ENCODE results near the gene PGAM2. TPM values are rescaled to one million over a fixed set of nuclear protein-coding genes. Genes with fewer than 3 reads are reported as not detected.
A peak's percentile ranks its signal among the peaks of the same experiment; 100 is the strongest.
"Not testable (repeated sequence)": the region's sequence is repeated elsewhere in the genome, so short reads cannot be mapped to it uniquely, and the experiment has no call there.

The PGAM2 gene
- total and polyA plus RNA-seq, 2 of the 13 experiments (the other 11 are each of a cell fraction or from before 2014, with no cell fraction given), result 0.22 TPM; not detected in 1

- peak; percentile 69 for TF ChIP-seq DRAP1 (CRISPR knock-in tag; IDR thresholded peaks at IDR 0.05)
- peak; percentile 76; the same call in 1 of the 2 replicates for TF ChIP-seq YEATS4 (CRISPR knock-in tag; IDR thresholded peaks at IDR 0.05; ENCODE audit: borderline replicate concordance)
- 0 out of 2 replicates have a peak, but pooled peaks have one; percentile 29 for TF ChIP-seq SIX4 (CRISPR knock-in tag; IDR thresholded peaks at IDR 0.05)
- peak; percentile 69; the same call in 1 of the 2 replicates for TF ChIP-seq KLF6 (CRISPR knock-in tag; IDR thresholded peaks at IDR 0.05)
- peak; percentile 90 to 91 for TF ChIP-seq HMGXB4 (CRISPR knock-in tag; IDR thresholded peaks at IDR 0.05; ENCODE audit: borderline replicate concordance in 1 of 2, low read depth in 1 of 2)
- TF ChIP-seq HDAC1 (CRISPR knock-in tag; IDR thresholded peaks at IDR 0.05), result peak; percentile 87
- TF ChIP-seq ZNF615 (CRISPR knock-in tag; IDR thresholded peaks at IDR 0.05; ENCODE audit: borderline replicate concordance), result 0 out of 2 replicates have a peak, but pooled peaks have one; percentile 51
- TF ChIP-seq MXD4 (CRISPR knock-in tag; IDR thresholded peaks at IDR 0.05), result peak; percentile 93
- TF ChIP-seq THAP9 (CRISPR knock-in tag; IDR thresholded peaks at IDR 0.05; ENCODE audit: borderline replicate concordance), result peak; percentile 71; the same call in 1 of the 2 replicates
- peak; percentile 69 for TF ChIP-seq FOXA3 (CRISPR knock-in tag; IDR thresholded peaks at IDR 0.05)
- peak; percentile 78; the same call in 1 of the 2 replicates for TF ChIP-seq HOXA5 (CRISPR knock-in tag; IDR thresholded peaks at IDR 0.05)
Observed at GRCh38 chr7:44018857-44019807, 46.2 kb downstream of the PGAM2 start (continued).

- H4K20me1 ChIP-seq (ENCODE audit: insufficient read depth, low read length); ATAC-seq; BruUV-seq (replicated peaks); DNase-seq (ENCODE audit: low spot score); CTCF ChIA-PET (ENCODE audit: low intra/inter-chr PET ratio, low total read pairs); intact Hi-C loops (cut with micrococcal nuclease; ENCODE audit: unreplicated experiment); H3K4me3 ChIP-seq (replicated peaks in 1 of 3; ENCODE audit: insufficient read depth in 1 of 3, low read depth in 2 of 3, low read length in 3 of 3); H3K4me2 ChIP-seq (ENCODE audit: low read depth, low read length); POLR2A ChIA-PET; H3K9ac ChIP-seq (ENCODE audit: insufficient read depth, low read depth, low read length); FAIRE-seq; H3K27ac ChIP-seq (ENCODE audit: extremely low read length, insufficient read depth, low read length); H2AFZ ChIP-seq (ENCODE audit: low read length); H3K9me3 ChIP-seq (ENCODE audit: low read length); H3K4me1 ChIP-seq (ENCODE audit: insufficient read depth, low read length); H3K36me3 ChIP-seq (replicated peaks in 1 of 2; ENCODE audit: control insufficient read depth in 1 of 2, insufficient read depth in 2 of 2, low read length in 2 of 2); H3K79me2 ChIP-seq (ENCODE audit: insufficient read depth, low read length); in situ Hi-C loops (cut with HindIII; ENCODE audit: extremely low pct_ligation_motif_present, low pct_unique_long_range_greater_than_20kb); H3K27me3 ChIP-seq (ENCODE audit: control insufficient read depth in 1 of 2, insufficient read depth in 2 of 2, low read length in 2 of 2): not testable (repeated sequence)
- 100% methylated on average over 2 of the region's 12 CpGs for WGBS (ENCODE audit: low lambda C conversion rate)
Observed at GRCh38 chr7:44015090-44015489, 50.3 kb downstream of the PGAM2 start.

Data from HepG2 (cell line).